AG09309 (cell line): ENCODE measurements around the gene P2RX2.

Experiments
- DNase-seq: peaks from one replicate; pipeline ENCODE4 v3.0.0-alpha.2; 2010; ENCODE audit warnings: low read depth
- H3K4me3 ChIP-seq: 2 replicates; pipeline ENCODE4 v1.5.1; 2011; ENCODE audit warnings: mild to moderate bottlenecking, low read depth, low read length, moderate library complexity; ENCODE audit not compliant: control insufficient read depth
- TF ChIP-seq, protein P1 (sequence below): IDR thresholded peaks from 2 replicates; pipeline ENCODE4 v1.5.1; 2011; ENCODE audit warnings: mild to moderate bottlenecking, low read depth, low read length, inconsistent platforms; ENCODE audit not compliant: insufficient read depth, control insufficient read depth; ENCODE audit errors: missing control alignments

P2RX2 gene

DNA sequence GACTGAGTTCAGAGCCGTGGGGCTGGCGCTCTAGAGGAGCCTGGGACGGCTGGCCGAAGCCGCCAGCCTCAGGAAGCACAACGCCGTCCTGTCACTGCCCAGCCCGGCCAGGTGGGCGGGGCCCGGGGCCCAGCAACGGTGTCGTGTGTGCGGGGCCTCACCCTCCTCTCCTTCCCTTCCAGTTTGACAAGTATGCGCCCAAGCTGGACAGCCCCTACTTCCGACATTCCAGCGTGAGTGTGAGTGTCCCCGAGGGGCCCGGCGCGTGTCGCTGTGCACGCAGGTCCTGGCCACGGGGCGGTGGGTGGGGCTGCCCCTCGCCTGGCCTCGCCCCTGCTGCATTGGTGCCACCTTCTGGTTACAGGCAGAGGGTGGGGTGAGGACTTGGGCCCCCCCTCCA, 46.5 kb upstream of the P2RX2 start:
- DNase-seq: no peak
- TF ChIP-seq, protein P1, sequence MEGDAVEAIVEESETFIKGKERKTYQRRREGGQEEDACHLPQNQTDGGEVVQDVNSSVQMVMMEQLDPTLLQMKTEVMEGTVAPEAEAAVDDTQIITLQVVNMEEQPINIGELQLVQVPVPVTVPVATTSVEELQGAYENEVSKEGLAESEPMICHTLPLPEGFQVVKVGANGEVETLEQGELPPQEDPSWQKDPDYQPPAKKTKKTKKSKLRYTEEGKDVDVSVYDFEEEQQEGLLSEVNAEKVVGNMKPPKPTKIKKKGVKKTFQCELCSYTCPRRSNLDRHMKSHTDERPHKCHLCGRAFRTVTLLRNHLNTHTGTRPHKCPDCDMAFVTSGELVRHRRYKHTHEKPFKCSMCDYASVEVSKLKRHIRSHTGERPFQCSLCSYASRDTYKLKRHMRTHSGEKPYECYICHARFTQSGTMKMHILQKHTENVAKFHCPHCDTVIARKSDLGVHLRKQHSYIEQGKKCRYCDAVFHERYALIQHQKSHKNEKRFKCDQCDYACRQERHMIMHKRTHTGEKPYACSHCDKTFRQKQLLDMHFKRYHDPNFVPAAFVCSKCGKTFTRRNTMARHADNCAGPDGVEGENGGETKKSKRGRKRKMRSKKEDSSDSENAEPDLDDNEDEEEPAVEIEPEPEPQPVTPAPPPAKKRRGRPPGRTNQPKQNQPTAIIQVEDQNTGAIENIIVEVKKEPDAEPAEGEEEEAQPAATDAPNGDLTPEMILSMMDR: no peak

DNA sequence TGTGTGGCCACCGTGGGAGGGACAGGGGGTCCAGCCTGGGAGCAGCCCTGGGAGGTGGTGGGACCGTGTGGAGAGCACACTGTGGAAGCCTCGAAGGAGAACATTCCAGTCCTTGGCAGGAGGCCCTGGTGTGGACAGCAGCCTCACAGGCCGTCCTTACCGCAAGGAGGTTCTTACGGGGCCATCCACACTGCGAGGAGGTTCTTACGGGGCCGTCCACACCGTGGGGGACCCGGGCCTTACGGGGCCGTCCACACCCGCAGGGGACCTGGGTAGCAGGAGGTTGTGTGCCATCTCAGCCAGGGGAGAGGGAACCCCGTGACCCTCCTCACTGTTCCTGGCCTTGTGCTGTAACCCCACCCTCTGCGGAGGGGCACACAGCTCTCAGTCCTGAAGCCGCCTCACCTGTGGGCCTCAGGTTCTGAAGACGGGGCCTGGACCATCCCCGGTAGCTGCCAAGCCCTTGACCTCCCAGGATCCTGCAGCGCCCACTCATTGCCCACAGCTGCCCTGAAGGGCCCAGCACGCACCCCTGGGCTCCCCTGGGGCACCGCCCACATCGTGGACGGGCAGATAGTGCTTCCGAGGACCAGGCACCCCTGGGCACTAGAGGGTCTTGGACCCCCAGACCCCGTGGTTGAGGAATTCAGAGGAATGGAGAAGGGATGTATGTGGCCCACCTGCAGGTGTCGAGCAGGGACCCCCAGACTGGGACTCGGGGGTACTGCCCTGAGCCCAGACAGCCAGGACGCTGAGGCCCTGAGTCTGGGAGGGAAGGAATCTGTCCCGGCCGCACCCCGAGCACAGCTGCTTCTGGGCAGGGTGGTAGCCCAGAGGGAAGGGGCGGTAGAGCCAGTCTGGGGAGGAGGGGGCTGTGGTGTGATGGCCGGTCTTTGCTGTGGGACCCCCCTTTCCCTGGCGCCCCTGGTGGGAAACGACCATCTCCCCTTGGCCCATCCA, 45.5 kb upstream of the P2RX2 start:
- no peak overlapping the region for H3K4me3 ChIP-seq
- DNase-seq: no peak
- TF ChIP-seq, protein P1: no peak

More for the DNA sequence above, 46.5 kb upstream of the P2RX2 start:
- no peak overlapping the region for H3K4me3 ChIP-seq

DNA sequence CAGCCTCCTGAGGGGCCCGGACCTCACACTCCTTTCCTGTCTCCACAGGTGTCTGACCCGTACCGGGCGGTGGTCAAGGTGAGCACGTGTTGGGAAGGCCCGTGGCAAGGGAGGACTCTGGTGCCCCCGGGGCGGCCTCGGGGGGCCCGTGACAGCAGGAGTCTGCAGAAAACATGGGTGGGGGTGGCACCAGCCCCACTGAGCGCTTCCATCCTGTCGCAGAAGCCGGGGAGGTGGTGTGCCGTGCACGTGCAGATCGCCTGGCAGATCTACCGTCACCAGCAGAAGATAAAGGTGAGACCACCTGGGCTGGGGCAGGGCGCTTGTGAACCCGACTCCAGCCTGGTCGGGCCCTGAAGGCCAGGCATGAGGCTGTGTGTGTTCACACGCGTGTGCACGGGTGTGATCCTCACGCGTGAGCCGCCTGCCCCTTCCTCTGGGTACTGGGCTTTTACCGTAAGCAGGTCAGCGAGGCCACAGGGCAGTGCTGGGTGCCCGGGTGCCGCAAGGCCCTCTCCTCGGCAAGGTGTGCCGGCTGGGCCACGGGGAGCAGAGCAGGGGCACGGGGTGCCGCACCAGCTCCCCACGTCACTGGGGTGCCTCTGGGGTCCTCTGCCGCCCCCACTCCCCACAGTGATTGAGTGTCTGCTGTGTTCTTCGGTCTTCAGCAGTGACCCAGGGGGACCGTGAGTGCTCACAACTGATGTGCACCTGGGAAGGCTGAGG, 44.1 kb upstream of the P2RX2 start:
- H3K4me3 ChIP-seq: no peak overlapping the region
- TF ChIP-seq, protein P1: no peak
- no peak for DNase-seq

DNA sequence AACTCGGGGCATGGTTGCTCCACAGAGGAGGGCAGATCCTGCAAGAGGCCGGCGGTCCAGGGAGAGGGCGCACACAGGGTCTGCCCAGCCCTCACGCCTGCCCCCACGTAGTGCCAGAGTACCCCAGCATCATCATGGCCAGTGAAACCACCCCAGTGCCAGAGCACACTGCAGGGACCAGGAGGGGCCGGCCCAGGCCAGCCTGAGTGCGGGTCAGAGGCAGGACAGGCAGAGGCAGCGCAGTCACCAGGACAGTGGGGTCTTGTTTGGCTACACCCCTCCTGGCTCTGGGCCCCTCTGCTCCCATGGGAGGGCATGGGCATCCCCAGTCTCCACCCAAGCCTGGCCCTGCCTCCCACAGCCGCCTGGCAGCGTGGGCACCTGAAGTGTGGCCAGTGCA, 42.9 kb upstream of the P2RX2 start:
- TF ChIP-seq, protein P1: no peak
- no peak for DNase-seq
- H3K4me3 ChIP-seq: no peak overlapping the region

DNA sequence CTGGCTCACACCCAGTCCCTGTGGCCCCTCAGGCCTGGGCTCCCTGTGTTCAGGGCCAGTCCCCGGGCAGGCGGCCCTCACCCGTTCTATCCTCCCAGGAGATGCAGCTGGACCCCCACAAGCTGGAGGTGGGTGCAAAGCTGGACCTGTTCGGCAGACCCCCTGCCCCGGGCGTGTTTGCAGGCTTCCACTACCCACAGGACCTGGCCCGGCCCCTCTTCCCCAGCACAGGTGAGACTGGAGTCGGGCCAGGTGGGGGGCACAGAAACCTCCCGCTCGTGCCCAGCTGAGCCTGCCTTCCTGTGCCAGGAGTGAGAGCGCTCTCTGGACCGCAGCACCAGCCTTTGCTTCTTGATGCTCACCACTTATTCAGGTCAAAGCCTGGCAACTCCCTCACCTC, 41.9 kb upstream of the P2RX2 start:
- TF ChIP-seq, protein P1: no peak
- no peak overlapping the region for H3K4me3 ChIP-seq
- no peak for DNase-seq

DNA sequence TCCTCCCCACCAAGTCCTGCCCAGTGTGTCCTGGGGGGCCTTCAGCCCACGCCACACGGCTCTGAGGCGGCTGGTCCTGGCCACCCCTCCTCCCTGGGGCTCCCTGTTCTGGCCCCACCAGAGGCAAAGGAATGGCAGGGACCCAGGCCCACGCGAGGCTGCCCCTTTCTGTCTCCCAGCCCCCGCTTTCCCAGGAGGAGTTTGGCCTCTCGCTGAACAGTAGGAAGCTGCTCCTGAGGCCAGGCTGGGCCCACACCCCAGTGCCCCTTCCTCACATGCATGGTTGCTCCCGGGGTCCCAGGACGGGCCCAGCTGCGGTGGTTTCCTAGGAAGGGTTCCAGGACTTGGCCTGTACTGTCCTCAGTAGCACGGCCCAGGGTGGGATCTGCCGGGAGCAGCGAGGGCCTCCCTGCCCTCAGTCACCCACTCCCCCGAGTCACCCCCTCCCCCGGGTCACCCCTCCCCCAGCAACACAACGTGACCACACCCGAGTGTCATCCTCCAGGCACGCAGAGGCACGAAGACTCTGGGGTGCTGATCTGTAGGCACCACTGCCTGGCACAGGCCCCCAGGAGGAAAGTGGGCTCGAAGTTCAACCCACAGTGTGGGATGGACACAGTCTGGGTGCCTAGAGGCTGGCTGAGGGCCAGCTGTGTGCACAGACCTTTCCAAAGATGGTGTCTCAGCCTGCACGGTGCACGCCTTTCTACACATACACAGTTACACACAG, 41.2 kb upstream of the P2RX2 start:
- TF ChIP-seq, protein P1: no peak
- DNase-seq: no peak
- no peak overlapping the region for H3K4me3 ChIP-seq
